ENCODE results near the gene PLCB2.

PLCB2 gene

GRCh38 chr15:40252141-40252437 is 55.6 kb downstream of the PLCB2 start:
- no peak for DNase-seq

GRCh38 chr15:40251486-40252140 is 56.1 kb downstream of the PLCB2 start:
- DNase-seq: no peak

DNA sequence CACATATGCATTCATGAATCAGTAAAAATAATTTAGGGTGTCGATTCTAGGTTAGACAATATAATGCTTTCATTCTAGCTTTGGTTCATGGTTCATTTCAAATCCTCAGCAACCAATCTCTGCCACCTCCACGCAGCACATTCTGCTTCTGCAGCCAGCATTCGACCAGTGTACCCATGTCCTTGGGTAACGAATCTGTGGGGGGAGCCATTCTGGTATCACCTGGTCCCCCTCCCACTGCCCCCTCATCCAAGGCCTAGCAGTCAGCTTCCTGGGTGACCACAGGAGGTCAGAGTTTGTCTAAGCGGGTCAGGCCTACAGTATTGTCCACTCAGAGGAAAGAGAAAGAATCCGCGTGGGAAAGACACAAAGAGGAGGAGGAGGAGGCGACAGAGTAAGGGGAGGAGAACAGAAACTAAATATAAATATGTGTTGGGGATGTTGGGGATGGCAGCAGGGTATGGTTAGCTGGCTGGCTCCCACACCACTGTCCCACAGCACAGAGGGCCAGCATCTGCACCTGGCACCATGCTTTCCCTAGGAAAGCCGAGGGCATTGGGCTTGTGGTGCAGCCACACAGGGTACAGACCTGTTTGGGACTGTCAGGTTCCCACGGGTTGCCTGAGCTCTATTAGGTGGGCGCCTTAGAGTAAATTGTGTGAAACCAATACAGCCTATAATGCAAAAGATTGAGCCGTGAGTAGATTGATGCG is 56.8 kb downstream of the PLCB2 start:
- DNase-seq: no peak

DNA sequence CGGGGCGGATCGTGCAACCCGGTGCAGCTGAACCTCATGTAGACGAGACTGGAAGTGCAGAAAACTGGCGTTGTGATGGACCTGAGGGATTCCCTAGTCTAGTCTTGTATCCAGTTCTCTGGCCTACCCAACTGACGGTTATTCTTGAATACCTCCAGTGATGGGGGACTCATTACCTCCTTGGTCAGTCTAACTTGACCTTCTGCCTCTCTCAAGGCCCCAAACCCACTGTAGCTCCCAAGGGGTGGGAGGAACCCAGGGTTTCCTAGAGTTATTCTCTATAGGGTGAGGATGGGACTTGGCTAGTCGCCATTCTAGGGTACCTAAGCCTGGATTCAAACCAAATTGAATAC is 57.5 kb downstream of the PLCB2 start:
- DNase-seq: no peak

GRCh38 chr15:40249477-40250303 is 58.0 kb downstream of the PLCB2 start:
- DNase-seq: no peak

DNA sequence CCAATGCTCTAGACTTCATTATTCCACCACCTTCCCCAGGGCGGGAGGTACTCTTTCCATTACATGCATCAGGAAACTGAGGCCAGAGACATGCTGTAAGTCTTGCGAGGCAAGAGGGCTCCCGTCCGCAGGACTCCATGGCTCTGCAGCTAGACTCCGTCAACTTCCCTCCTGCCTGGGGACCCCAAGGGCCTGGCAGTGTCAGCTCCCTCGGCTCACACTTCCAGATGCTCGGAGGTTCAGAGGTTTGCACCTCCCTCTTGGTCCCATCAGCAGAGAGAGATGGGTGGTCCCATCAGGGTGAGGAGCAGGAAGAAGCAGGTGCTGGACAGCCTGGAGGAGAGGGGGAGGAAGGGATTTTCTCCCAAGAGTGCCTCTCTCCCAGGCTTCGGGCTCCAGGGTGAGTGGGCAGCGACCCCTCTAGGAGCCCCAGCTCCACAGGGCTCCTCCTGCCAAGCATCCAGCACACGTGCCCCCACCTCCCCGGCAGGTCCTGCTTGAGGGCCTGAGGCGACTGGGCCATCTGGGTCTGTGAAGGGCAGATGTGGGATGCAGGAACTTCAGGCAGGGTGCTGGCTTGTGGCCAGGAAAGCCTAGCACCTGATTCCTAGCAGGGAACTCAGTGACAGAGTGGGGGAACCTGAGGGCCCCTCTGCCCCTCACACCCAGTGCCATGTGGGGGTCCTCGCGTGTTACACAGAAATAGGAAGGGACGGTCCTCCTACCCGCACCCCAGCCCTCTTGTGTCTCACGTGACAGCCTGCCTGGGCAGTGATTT is 59.5 kb downstream of the PLCB2 start:
- DNase-seq: no peak

DNA sequence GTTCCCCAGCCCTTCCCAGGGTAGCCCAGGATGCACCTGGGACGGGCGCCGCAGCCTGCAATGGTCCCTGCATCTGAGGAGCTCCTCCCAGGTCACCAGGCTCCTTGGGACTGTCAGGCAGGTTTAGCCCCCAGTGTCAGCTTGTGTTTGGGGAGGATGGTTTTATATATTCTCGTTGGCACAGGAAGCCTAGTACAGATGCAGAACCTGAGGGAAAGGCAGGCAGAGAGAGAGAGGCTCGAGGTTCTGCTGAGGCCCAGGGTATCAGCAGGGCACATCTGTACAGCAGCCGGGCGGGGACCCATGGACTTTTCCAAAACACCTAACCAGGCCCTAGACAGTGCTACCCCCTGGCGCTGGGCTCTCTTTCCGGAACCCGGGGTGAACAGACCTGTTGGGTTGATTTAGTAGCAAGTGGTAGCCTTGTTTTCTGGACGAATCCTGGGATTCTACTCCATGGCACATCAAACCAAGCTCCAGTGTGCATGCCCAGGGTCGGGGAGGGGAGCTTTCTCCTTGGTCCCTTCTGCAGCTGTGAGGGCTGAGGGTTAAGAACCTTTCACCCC is 60.2 kb downstream of the PLCB2 start:
- DNase-seq: no peak

- DNase-seq: no peak
Observed at GRCh38 chr15:40246496-40247280, 61.0 kb downstream of the PLCB2 start.

DNA sequence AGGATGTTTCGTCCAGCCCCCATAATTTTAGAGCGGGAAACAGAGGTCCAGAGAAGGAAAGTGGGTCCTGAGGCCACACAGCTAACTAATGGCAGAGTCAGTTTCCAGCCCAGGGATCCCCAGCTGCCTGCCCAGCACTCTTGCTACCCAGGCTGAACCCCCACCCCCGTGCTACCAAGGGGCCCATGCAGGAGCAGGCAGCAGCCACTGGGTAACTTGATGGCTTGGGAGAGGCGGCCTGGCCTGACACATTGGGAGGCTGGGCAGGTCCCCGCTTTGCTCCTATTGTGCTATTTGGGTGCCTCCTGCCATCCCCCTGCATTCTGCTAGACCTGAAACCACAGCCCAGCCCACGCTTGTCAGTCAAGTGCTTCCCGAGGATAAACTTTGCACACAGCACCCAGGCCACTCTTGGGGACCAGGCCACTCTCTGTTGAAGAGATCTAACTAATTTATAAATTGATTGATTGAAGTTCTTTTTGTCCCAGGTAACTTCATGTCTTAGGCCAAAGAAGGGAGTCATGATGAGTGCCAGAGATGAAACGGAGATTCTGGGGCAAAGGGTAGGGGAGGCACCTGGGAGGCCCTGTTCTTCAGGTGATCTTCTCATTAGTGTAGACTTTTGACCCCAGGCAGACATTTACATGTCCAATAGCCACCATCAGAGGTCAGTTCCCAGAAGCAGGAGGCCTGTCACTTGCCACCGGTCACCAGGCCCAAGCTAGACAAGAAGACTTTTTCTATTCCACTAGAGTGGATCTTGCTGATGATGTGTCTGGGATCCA is 61.9 kb downstream of the PLCB2 start:
- no peak for DNase-seq

DNA sequence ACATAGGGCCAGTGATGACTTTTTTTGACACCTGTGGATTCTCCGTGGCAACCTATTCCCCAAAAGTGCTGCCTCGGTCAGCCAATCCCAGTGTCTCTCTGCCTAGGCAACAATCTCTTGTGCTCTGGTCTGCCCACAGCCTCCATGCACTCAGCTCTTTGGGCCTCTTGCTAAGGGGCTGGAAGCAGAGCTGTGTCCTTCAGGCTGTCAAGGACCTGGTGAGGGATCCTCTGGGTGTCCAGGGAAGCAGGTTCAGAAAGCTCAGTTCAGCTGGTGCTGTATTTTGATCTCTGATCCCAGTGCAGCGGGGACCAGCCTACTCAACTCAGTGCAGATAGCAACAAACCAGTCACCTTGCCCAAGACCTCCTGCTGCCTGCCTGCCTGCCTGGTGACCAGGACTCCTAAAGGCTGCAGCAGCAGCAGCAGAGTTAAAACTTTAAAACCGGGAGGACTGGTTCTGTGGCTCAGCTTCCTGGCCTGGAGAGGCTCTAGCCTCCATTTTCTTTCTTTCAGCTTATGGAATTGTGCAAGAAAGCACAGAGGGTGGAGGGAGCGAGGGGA is 62.7 kb downstream of the PLCB2 start:
- DNase-seq: no peak

GRCh38 chr15:40243126-40243810 is 64.5 kb downstream of the PLCB2 start:
- no peak for DNase-seq

GRCh38 chr15:40242601-40243000 is 65.1 kb downstream of the PLCB2 start:
- no peak for DNase-seq

DNA sequence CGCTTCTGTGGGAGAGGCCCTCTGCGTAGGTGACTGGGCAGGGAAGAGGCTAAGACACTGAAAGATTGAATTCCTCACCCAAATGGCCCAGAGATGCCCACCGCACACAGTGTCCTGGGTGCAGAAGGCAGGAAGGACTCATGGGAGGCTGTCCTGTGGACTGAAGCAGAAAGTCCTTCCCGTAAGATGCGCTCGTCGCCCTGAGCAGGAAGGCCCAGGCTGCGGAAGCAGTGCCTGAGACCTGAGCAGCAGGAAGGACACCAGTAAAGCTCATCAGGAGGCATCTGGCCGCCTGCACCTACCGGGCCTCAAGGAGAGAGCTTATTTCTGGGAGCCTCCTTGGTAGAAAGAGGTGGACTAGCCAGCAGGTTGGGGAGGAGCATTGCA is 65.5 kb downstream of the PLCB2 start:
- DNase-seq: no peak

DNA sequence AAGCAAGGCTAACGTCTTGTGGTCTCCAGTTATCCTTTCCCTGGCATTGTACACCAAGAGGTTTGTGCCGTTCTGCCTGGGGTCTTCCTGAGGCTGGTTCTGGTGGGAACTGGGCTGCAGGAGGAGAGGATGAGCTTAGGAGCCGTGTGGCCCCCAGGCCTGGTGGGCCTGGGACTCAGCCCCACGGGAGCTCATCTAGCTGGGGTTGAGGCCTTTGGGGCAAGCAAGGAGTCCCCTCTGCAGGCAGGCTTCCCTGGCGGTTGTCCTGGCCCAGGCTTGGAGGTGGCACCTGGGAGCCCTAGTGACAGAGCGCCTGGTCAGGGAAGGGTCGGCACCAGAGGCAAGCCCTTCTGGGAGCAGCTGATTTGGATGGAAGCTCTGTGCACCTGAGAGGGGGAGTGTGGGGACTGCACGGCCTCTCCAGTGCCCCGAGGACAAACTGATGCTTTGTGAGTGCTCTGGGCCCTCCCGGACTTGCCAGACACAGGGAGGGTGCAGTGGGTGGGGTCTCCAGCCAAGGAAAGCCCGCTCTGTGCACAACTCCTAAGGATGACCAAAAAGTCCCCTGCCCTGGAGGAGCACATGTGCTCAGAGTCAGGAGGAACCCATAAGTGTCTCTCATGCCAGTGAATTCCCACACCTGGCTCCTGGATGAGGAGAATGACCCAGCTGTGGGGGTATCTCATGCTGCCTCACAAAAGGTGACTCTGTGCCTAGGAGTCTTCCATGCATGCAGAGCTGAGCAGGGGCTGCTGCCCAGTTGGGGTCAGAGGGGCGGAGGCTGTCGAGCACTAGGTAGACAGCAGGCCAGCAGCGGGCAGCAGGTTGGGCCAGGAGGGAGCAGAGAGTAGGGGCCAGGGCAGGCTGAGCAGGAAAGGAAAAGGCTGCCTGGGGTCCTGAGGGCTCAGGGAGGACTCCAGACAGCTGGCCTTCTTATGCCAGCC is 66.2 kb downstream of the PLCB2 start:
- no peak for DNase-seq

GRCh38 chr15:40240619-40241221 is 67.0 kb downstream of the PLCB2 start:
- no peak for DNase-seq

- peak in 9 of 56 donors; percentile 16 to 63 (median 49) for DNase-seq
Observed at GRCh38 chr15:40239693-40240618, 67.8 kb downstream of the PLCB2 start.

Measured in amygdala (tissue), 56 donors.